HG03060 (cell line): ENCODE results near the gene RPL34.
A peak's percentile ranks its signal among the peaks of the same experiment; 100 is the strongest.
"Not testable (repeated sequence)": the region's sequence is repeated elsewhere in the genome, so short reads cannot be mapped to it uniquely, and the experiment has no call there.

Experiments
- ATAC-seq: cut with Tn5 transposase; IDR thresholded peaks from one replicate; pipeline ENCODE4 v1.9.1; 2021; ENCODE audit warnings: low read depth, moderate number of reproducible peaks; ENCODE audit not compliant: unreplicated experiment

Gene RPL34

DNA sequence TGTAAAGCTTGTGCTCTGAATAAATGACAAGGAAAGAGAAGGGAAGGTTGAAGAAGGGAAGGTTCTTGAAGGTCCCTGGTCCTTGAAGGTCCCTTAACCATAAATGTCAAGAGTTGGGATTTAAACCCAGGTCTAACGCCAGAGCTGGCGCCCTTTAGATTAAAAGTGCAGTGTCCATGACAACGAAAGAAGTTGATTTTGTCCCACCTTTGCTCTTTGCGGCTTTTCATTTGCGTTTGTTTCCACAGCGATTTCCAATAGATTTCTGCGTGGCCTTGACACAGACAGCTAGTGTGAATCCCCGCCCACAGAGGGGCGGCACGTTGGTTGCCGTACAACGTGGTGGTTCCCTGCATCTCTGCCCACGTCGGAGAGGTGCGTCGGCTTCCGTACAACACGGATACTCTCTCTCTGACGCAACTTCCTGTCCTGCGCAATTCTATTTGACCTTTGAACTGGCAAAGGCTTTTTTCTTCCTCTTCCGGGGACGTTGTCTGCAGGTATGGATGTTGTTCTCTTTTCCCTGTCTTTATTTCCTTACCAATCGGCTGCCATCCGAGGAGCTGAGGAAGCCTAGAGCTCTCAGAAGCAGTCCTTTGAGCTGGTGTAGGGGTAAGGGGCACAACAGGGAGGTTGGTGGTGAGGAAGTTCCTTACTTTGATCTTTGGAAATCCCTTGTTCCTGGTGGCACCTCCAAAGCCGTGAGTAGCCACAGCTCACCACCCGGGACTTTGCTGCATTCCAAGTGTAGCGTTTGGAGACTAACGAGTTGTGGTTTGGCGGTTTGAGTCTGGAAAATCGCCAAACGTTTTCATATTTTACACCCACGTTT is at the start of gene RPL34:
TSS of gene RPL34 (plus strand) at position 476 of the 832 bp plus-strand sequence. CDS start 1,384 bp downstream, outside the sequence.
- peak; percentile 99 for ATAC-seq

DNA sequence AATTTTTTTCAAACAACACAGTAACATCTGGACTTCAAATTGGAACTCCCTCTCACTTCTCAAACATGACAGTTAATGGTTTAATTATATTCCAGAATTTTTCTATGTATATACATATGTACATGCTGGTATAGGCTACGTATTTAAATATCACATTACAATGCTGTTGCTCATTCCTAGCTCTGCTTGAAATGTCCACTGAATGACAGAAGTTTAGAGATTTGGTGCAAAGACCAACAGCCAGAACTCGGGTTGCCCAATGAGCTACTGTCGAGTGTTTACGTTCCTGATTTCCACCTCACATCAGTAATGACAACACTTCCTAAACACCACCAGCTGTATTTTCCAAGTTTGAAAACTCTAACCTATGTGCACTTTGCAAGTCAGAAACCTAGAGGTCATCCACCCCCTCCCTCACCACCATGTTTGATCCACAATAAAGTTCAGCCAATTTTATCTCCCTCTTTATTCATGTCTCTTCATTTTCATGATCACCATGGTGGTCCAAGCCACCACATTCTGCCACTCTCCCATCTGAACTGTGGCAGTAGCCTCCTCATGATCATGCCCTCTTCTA is 49.3 kb upstream of the RPL34 start:
- ATAC-seq: no peak

DNA sequence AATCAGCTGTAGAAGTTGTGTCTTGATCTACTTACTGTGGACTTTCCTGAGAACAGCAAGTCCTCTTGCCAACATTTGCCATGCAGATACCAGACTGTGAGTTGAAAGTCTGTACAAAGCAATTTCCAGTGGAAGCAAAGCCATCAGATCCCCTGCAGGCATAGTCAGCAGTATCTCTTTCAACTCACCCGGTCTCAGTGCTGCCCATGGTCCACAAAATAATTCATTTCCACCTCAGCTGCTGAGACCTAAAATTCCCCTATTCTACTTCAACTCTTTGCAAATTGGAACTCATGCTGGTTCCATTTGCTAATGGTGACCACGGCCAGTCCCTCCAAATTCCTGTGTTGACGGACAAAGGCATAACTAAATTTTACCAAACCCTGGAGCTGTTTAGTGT is 46.0 kb upstream of the RPL34 start:
- no peak for ATAC-seq

DNA sequence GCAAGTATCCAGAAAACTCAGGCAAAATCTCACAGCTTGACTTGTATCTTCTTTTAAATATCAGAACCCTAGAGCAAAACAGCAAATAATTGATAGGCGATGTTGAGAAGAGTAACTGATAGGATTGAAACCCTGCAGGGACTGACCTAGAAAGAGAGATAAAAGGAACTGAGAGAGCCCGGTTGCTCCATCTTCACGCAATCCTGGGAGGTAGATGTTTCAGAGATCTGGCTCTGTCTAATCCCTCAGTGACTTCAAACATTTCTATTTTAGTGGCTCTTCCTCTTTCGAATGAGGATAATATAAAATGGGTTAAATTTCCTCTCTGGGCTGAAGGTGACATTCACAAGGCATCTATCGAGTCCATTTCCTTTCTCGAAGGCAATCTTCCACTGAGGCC is 39.3 kb upstream of the RPL34 start:
- ATAC-seq: no peak

DNA sequence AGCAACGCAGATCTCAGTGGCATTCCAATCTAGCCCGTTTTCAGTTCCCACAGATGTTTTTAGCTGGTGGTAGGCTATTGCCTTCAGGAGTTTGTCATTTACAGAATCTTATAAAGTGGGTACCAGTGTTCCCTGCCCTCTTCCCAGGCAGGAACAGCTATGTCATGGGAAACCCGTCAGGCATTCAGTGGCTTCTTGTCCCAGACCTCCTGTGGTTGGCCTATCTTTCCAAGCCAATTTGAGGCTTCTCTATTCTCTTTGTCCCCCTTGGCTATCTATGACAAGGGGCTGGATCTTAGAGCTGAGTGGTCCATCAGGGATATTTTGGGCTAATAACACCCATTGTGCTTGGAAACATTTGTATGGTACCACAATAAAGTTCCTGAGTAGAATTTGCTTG is 33.6 kb upstream of the RPL34 start:
- no peak for ATAC-seq

DNA sequence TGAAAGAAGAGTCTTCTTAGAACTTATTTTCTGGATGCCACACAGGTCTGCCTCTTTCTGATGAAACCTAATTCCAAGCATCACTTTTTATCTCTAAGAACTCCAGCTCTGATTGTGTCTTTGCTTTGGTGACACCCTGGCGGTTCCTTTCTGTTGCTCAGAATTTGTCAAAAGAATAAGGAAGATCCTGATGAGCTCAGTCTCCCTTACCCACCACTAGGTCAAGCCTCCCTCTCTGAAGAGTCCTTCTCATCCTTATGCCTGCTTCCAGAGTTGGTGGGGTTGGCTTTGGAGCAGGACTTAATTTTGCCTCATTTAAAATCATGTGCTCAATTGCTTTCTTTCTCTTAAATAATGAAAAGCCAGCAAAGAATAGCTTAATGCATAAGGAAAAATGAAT is 31.5 kb upstream of the RPL34 start:
- ATAC-seq: no peak

DNA sequence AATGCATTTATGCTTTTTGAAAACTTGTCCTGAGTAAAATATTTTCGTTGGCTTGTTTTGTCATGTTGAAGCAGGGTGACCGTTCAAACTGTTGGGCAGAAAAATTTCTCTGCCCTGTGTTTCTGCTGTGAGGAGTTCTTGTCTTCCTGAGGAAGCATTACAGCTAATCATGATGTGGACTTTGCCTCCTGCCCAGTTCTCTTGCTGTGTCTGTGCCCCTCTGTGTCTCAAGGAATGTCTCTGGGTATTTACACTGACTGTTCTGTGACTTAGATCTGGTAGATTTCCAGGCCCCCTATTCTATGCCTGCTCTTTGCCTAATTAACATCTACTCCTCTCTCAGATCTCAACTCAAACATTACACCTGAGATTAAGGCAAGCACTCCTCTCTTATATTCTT is 30.4 kb upstream of the RPL34 start:
- ATAC-seq: no peak

DNA sequence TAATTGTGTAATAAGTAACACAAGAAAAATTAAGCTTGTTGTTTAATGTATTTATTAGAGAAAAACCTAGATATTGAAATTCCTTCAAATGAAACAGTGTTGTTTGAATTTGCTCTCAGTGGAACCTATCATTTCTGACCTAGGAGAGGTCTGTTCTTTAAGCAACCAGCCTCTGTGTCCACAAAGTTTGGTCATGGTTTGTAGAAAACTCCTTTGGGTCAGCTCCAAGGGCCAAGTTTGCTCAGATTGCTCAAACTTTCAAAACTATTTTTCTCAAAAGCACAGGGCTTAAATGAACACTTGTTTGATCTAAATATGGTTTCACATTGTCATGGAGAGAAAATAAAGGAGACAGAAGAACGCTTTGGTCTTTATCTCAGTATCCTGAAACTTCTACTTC is 29.6 kb upstream of the RPL34 start:
- ATAC-seq: no peak

DNA sequence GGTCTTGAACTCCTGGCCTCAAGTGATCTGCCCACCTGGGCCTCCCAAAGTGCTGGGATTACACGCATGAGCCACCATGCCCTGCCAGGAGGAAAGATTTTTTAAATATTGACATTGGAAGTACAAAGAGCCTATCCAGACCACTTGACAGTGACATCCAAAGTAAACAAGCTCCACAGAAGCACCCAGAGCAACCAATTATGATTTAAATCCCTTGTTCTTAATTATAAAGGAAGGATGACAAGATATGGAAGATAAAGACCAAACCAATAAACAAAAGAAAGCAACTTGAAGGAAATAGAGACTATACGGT is 27.7 kb upstream of the RPL34 start:
- no peak for ATAC-seq

DNA sequence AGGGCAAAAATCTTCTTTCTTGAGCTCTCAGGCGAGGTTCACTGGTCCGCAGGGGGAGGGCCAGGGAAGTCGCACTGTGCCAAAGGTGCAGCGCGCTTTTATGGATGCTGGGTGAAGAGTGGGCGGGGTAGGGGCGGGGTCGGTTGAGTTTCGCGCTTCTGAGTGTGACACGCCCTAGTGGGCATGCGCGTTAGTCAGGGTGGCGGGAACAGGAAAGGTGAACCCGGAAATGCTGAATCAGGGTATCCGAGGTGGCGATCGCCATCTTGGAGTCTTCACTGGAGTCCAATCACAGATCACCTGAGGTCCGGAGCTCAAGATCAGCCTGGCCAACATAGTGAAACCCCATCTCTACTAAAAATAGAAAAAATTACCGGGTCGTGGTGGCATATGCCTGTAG is 26.1 kb upstream of the RPL34 start:
- not testable (repeated sequence) for ATAC-seq

DNA sequence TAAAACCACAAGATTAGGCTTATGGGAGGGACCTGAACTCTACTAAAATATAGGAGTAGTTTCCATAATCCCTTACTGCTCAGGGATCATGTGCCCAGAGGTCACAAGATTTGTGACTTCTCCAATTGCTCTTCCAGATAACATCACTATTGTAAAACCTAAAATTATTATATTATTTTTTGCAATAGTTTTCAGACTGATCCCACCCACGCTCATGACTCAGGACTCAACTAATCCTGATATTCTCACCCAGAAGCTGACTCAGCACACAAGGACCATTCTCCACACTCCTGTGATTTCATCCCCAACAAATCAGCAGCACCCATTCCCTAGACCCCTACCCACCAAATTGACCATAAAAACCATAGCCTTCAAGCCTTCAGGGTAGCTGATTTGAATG is 24.0 kb upstream of the RPL34 start:
- ATAC-seq: no peak

DNA sequence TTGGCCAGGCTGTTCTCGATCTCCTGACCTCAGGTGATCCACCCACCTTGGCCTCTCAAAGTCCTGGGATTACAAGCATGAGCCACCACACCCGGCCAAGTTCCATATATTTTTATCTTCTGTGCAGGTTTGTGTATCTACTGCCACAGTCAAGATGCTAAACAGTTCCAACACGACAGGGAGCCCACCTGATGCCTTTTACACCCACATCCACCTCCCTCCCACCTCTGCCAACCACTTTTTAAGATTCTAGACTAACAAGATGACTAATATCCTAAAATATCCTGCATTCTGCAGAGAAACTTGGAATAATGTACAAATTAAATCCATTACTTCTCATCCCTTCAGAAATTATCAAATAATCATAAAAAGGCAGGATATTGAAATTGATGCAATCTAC is 19.3 kb upstream of the RPL34 start:
- ATAC-seq: no peak

DNA sequence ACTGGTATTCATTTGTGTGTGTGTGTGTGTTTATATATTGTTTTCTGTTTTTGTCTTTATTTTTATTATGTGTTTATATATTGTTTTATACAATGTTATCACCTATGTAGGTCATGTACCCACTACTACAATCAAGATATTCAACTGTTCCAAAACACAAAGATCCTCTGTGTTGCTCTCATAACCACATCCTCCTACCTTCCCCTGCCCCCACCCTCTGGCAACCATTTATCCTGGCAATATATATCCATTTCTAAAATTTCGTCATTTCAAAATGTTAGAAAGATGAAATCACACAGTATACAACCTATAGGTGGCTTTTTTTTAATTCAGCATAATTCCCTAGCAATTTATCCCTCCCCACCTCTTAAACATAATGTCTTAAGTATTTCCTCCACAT is 18.8 kb upstream of the RPL34 start:
- no peak for ATAC-seq

DNA sequence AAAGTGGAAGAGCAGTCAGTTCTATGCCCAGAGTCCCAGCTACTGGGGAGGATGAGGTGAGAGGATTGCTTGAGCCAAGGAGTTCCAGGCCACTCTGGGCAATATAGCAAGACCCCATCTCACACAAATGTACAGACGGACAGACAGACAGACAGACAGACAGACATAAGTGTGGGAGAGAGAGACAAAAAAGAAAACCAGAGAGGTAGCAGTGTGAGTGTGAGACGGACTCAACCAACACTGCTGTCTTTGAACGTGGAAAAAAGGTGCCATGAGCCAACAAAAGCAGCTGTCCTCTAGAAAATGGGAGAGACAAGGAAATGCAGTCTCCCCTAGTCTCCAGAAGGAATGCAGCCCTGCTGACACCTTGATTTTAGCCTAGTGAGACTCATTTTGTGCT is 18.2 kb upstream of the RPL34 start:
- no peak for ATAC-seq

DNA sequence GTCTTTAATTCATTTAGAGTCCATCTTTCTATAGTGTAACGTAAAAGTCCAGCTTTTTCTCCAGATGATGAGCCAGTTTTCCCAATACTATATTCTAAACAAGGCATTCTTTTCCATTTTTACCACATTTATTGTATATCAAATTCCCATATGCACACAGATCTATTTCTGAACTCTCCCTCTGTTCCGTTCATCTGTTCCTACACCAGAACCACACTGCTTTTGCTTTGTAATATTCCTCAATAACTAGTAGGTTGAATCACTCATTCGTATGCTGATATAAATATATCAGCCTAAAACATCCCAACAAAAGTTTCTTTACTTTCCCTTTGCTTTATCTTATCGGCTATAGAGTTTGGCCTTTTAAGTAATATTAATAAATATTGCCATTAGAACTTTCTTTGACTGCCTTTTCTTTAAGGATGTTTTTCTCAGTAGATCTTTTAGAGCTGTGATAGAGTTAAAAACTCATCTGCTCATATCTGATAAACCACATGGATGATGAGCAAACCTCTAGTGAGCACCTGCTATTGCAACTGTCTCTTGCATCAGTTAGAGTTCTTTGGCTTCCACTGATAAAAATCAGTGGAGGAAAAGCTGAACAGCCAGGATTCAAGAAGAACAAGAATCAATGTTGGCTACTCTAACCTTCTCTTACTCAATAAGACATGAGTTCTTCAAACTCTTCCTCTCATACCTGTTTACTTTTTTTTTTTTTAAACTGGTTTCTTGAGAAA is 13.1 kb upstream of the RPL34 start:
- no peak for ATAC-seq

DNA sequence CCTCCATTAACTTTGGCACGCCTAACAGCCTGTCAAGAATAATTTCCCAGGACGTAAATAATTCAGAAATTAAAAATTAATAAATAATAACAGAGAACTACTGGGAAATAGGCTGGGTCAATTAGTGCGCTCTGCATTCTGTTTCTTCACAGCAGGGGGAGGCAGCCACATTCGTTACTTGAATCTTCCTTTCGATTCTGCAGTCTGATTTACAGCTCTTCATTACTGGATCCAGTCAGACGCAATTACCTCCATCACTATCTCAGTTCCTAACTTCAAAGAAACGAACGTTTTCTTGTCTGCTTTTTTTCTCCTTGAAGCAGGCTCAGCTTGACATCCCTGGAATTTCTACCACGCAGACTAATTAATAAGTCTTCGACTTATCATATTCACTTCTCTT is 9.0 kb upstream of the RPL34 start:
- no peak for ATAC-seq

DNA sequence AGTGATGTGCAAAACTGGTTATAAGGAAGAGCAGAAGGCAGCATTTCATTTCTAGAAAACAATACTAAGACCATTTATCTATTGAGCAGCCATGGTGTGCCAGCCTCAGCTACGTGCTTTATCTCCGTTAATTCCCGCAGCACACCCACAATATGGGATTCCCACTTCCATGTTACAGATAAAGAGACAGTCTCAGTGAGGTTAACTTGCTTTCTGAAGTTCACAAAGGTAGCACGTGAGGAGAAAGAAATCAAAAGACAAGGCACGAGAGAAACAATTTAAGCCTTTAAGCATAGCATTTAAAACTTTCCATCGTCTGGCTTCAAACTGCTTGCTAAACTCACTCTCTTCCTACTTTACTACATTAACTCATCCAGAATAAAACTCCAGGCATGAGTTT is 8.0 kb upstream of the RPL34 start:
- ATAC-seq: no peak

DNA sequence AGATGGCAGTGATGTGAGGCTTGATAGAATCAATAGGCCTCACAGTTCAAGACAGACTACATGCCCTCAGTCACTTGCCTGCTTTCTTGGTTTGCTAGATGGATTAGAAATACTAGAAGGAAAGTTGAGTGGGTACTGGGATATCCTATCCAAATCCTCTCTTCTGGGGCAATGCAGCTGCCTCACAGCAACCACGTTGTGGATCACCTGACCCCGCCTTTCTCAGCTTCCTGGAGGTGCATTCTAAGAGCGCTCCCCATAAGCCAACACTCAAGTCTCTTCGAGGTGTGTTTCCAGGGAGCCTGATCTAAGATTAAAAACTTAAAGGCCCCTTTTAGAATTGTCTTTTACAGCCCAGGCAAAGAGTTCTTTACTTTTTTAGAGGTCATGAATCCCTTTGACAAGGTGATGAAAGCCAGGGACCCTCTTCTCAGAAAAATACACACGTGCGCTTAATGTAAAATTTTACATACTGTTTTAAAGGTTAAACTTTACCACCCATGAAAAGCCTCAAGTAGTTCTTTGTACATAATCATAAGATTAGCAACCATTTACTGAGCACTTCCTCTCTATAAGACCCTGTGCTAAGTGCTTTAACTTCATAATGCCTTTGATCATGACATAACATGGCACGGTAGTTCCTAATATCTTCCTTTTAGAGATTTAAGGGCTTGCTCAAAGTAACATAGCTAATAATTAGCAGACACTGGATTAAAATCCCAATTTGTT is 840 bp upstream of the RPL34 start:
- ATAC-seq: no peak

DNA sequence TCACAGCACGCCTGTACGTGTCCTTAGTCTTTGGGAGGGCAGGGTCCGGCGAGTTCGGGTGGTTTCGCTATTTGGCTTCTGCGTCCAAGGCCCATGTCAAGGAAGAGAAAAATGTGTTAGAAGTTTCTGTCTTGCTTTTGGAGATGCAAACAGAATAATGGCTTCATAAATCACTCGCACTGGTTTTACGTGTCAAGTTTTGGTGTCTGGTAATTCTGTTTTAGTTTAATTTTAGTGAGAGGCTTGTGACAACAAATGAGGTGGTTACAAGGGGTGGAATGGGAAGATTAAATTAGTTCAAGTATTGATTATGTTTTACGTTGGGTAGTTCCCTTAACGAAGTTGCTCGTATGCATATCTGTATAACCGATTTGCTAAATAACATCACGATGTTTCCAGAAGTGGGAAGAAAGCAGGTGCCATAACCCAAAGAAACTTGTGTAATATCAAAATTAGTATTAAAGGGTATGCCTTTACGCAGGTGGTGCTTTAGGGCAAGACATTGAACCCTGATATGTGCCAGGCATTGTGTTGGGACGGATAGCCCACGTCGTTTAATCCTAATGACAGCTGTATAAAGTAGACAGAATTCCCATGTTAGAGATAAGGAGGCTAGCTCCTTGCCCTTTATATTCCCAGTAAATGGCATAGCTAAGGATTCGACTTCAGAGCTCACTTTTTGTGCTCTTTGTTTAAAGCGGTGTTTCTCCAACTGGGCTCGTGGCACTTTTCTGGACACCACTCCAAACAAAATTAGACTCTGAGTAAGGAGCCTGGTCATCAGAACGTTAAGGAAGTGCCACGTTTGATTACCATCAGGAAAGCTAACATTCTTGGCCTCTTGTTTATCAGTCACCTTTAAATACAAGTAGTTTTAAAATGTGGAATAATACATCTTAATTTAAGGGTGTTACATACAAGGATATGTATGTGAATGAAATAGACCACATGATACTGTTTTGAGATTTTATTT is 843 bp downstream of the RPL34 start:
- ATAC-seq: no peak

DNA sequence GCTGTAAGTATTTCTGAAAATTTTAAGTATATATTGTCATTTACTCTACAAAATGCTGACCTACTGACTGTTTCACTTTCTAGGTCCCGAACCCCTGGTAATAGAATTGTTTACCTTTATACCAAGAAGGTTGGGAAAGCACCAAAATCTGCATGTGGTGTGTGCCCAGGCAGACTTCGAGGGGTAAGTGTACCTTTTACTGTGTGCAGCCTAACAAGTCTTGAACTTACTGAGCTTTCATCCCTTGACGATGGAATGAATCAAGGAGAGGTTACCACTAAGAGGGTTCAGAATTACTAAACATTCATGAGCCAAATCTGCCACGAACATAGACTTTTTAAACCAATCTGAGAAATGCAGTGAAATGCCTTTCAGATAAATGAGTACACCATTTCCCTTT is 1.6 kb downstream of the RPL34 start:
- no peak for ATAC-seq
